SK-N-SH treated with all-trans-retinoic acid at 6 μM for 48 hours (cell line): Measurements from ENCODE around the gene C1orf185.

Experiments
- ARNTL ChIP-seq: fragments of 450-650 bp; formaldehyde crosslinking; IDR thresholded peaks from 2 replicates; pipeline ENCODE4 v1.5.0; 2020; ENCODE audit warnings: low read depth, mild to moderate bottlenecking, moderate library complexity, borderline replicate concordance
- CREB5 ChIP-seq: fragments of 250-450 bp; sonication (Bioruptor Pico); IDR thresholded peaks from 2 replicates; pipeline ENCODE4 v1.5.1; 2020; ENCODE audit warnings: low read depth, mild to moderate bottlenecking, moderate library complexity
- GLIS3 ChIP-seq: fragments of 250-450 bp; sonication (Bioruptor Pico); IDR thresholded peaks from 2 replicates; pipeline ENCODE4 v1.5.0; 2020; ENCODE audit warnings: mild to moderate bottlenecking, moderate library complexity
- ISL1 ChIP-seq: fragments of 250-450 bp; sonication (Bioruptor Pico); IDR thresholded peaks from 2 replicates; pipeline ENCODE4 v2.1.2; 2022; ENCODE audit warnings: mild to moderate bottlenecking, moderate library complexity
- PATZ1 ChIP-seq: fragments of 250-450 bp; sonication (Bioruptor Pico); IDR thresholded peaks from 2 replicates; pipeline ENCODE4 v1.8.0; 2020; ENCODE audit warnings: mild to moderate bottlenecking, moderate library complexity, borderline replicate concordance
- POU6F1 ChIP-seq: fragments of 250-450 bp; sonication (Bioruptor Pico); IDR thresholded peaks from 2 replicates; pipeline ENCODE4 v1.8.0; 2021; ENCODE audit warnings: low read depth, mild to moderate bottlenecking, moderate library complexity, borderline replicate concordance
- RARB ChIP-seq: fragments of 250-450 bp; sonication (Bioruptor Pico); IDR thresholded peaks from 2 replicates; pipeline ENCODE4 v1.8.0; 2021; ENCODE audit warnings: mild to moderate bottlenecking, moderate library complexity
- SNAI2 ChIP-seq: fragments of 250-450 bp; sonication (Bioruptor Pico); IDR thresholded peaks from 2 replicates; pipeline ENCODE4 v1.5.0; 2020; ENCODE audit warnings: mild to moderate bottlenecking, moderate library complexity
- TCF4 ChIP-seq: fragments of 250-450 bp; sonication (Bioruptor Pico); IDR thresholded peaks from 2 replicates; pipeline ENCODE4 v1.8.0; 2021; ENCODE audit warnings: mild to moderate bottlenecking, moderate library complexity, borderline replicate concordance
- TSHZ2 ChIP-seq: fragments of 250-450 bp; sonication (Bioruptor Pico); IDR thresholded peaks from 2 replicates; pipeline ENCODE4 v1.5.0; 2020; ENCODE audit warnings: mild to moderate bottlenecking, moderate library complexity
- ZC3H10 ChIP-seq: fragments of 250-450 bp; sonication (Bioruptor Pico); IDR thresholded peaks from 2 replicates; pipeline ENCODE4 v1.5.1; 2021; ENCODE audit warnings: mild to moderate bottlenecking, moderate library complexity
- ZFP30 ChIP-seq: fragments of 450-650 bp; formaldehyde crosslinking; IDR thresholded peaks from 2 replicates; pipeline ENCODE4 v1.5.0; 2022; ENCODE audit warnings: mild to moderate bottlenecking, moderate library complexity
- ZNF70 ChIP-seq: fragments of 450-650 bp; formaldehyde crosslinking; IDR thresholded peaks from 2 replicates; pipeline ENCODE4 v1.5.0; 2020; ENCODE audit warnings: mild to moderate bottlenecking, moderate library complexity

GRCh38 chr1:51131185-51131584 lies 29.2 kb downstream of the C1orf185 start:
- TF ChIP-seq POU6F1 (CRISPR knock-in tag) (no peak), CREB5 (CRISPR knock-in tag) (no peak), RARB (no peak), ISL1 (CRISPR knock-in tag) (no peak), SNAI2 (CRISPR knock-in tag) (no peak), ZNF70 (CRISPR knock-in tag) (no peak), ARNTL (CRISPR knock-in tag) (no peak), TSHZ2 (CRISPR knock-in tag) (no peak), PATZ1 (CRISPR knock-in tag) (no peak), ZFP30 (CRISPR knock-in tag) (no peak), TCF4 (CRISPR knock-in tag) (no peak), GLIS3 (no peak), ZC3H10 (CRISPR knock-in tag) (no peak)
